PC-9 (cell line): ENCODE measurements around the gene CFAP97D1. TPM values are rescaled to one million over a fixed set of nuclear protein-coding genes. Genes with fewer than 3 reads are reported as not detected.

ENCODE experiments used
- BruUV-seq: library from RNA; stranded (reverse); fragments of 400-500 nt; replicated peaks from 2 replicates; lab custom pipeline; 2021; lab: Mats Ljungman, UMichigan
- CTCF ChIA-PET: fragments of 300-600 bp; sonication (Branson Sonifier 250); formaldehyde crosslinking; loops from one replicate; lab custom pipeline; 2022; ENCODE audit warnings: antibody characterized with exemption; lab: Charles Lee
- POLR2A ChIA-PET: fragments of 300-600 bp; sonication (Branson Sonifier 250); formaldehyde crosslinking; loops from one replicate; lab custom pipeline; 2022; ENCODE audit warnings: antibody characterized with exemption; ENCODE audit not compliant: unreplicated experiment; lab: Charles Lee
- DNase-seq, 2 experiments: peaks; one replicate each; pipeline versions ENCODE4 v3.0.0 to v3.0.0-alpha.2; 2015 to 2022; ENCODE audit warnings: mixed read lengths in 1 of 2
- H2AFZ ChIP-seq: fragments of 200-600 bp; sonication (generic); 2 replicates; pipeline ENCODE4 v1.8.1; 2017; ENCODE audit warnings: antibody characterized with exemption
- H3F3A ChIP-seq: fragments of 200-600 bp; sonication (generic); 2 replicates; pipeline ENCODE4 v1.8.1; 2017; ENCODE audit warnings: antibody characterized with exemption, mild to moderate bottlenecking, low read depth; ENCODE audit not compliant: insufficient read depth
- H3K27ac ChIP-seq: fragments of 200-600 bp; sonication (generic); 2 replicates; pipeline ENCODE4 v1.6.1; 2016; ENCODE audit warnings: mixed run types
- H3K27me3 ChIP-seq: fragments of 200-600 bp; sonication (generic); 2 replicates; pipeline ENCODE4 v1.6.1; 2016; ENCODE audit warnings: low read depth, mixed run types; ENCODE audit not compliant: insufficient read depth
- H3K36me3 ChIP-seq: fragments of 200-600 bp; sonication (generic); 2 replicates; pipeline ENCODE4 v1.6.1; 2016; ENCODE audit warnings: low read depth, mixed run types
- H3K4me1 ChIP-seq: fragments of 200-600 bp; sonication (generic); replicated peaks from 2 replicates; pipeline ENCODE4 v1.6.1; 2016; ENCODE audit warnings: mixed run types; ENCODE audit not compliant: insufficient read depth
- H3K4me2 ChIP-seq: fragments of 200-600 bp; sonication (generic); 2 replicates; pipeline ENCODE4 v1.6.1; 2017; ENCODE audit warnings: mixed run types
- H3K4me3 ChIP-seq: fragments of 200-600 bp; sonication (generic); 2 replicates; pipeline ENCODE4 v1.6.1; 2016; ENCODE audit warnings: mixed run types
- H3K79me2 ChIP-seq: fragments of 200-600 bp; sonication (generic); 2 replicates; pipeline ENCODE4 v1.6.1; 2017; ENCODE audit warnings: low read depth, mixed run types
- H3K9me2 ChIP-seq: fragments of 200-600 bp; sonication (generic); 2 replicates; pipeline ENCODE4 v1.8.1; 2017; ENCODE audit warnings: mild to moderate bottlenecking; ENCODE audit not compliant: insufficient read depth
- H3K9me3 ChIP-seq: fragments of 200-600 bp; sonication (generic); 2 replicates; pipeline ENCODE4 v1.8.1; 2016; ENCODE audit warnings: low read depth; ENCODE audit not compliant: insufficient read depth
- H4K20me1 ChIP-seq: fragments of 200-600 bp; sonication (generic); 2 replicates; pipeline ENCODE4 v1.8.1; 2017; ENCODE audit not compliant: insufficient read depth
- CTCF ChIP-seq: fragments of 200-600 bp; sonication (generic); conservative IDR thresholded peaks from 2 replicates; pipeline ENCODE4 v1.6.1; 2017; ENCODE audit warnings: mixed run types, antibody characterized with exemption, mild to moderate bottlenecking, moderate library complexity
- EZH2 ChIP-seq: fragments of 200-600 bp; sonication (generic); IDR thresholded peaks from 2 replicates; pipeline ENCODE4 v1.8.0; 2017; ENCODE audit warnings: antibody characterized with exemption, low read depth
- intact Hi-C: fragments of 100-400 bp; cut with micrococcal nuclease; formaldehyde crosslinking; loops from one replicate; pipeline ENCODE4 v1.10.0; 2022; ENCODE audit not compliant: unreplicated experiment
- total RNA-seq: library from RNA; stranded (reverse); gene quantifications from 2 replicates; pipeline ENCODE4 v1.2.3, GENCODE V29; 2021

CFAP97D1 gene
- total RNA-seq, 1 experiment from 2014 or later = not detected

GRCh38 chr17:43823350-43824084 lies 43.3 kb downstream of the CFAP97D1 start:
- no TSS peak for BruUV-seq
- H3K4me2 ChIP-seq = no peak overlapping the region
- no peak for DNase-seq
- H3F3A ChIP-seq = no peaks in the 10 kb centered on the region; the same call in 1 of the 2 replicates
- no peaks in the 10 kb centered on the region for H3K4me1 ChIP-seq
- no peak for TF ChIP-seq CTCF
- no peak for TF ChIP-seq EZH2
- H4K20me1 ChIP-seq = no peaks in the 10 kb centered on the region
- no peak overlapping the region for H3K27ac ChIP-seq
- no peak overlapping the region for H3K4me3 ChIP-seq
- no peaks in the 10 kb centered on the region for H3K27me3 ChIP-seq
- H3K9me3 ChIP-seq = no peaks in the 10 kb centered on the region
- no peaks in the 10 kb centered on the region for H3K36me3 ChIP-seq
- H2AFZ ChIP-seq = no peak overlapping the region
- intact Hi-C loops = no loop called here
- POLR2A ChIA-PET = interaction anchor here (0.6 kb wide), 1 partner anchor 23 kb away, joined by 3 read pairs; no protein-coding TSS in a partner anchor
- no peaks in the 10 kb centered on the region for H3K9me2 ChIP-seq
- CTCF ChIA-PET = no interaction called here
- H3K79me2 ChIP-seq = no peaks in the 10 kb centered on the region

GRCh38 chr17:43825567-43825966 lies 45.3 kb downstream of the CFAP97D1 start:
- H3F3A ChIP-seq = no peaks in the 10 kb centered on the region; the same call in 1 of the 2 replicates
- no peak overlapping the region for H2AFZ ChIP-seq
- ChIA-PET CTCF (interaction anchor here (0.6 kb wide), 1 partner anchor 100 kb away, joined by 3 read pairs; no protein-coding TSS in a partner anchor), POLR2A (no interaction called here)
- H3K79me2 ChIP-seq = no peaks in the 10 kb centered on the region
- no peak overlapping the region for H3K4me2 ChIP-seq
- no peak overlapping the region for H3K4me3 ChIP-seq
- TF ChIP-seq CTCF (no peak), EZH2 (no peak)
- DNase-seq = no peak
- BruUV-seq = no TSS peak
- no peaks in the 10 kb centered on the region for H3K9me3 ChIP-seq
- intact Hi-C loops = no loop called here
- H3K27me3 ChIP-seq = no peaks in the 10 kb centered on the region
- H3K36me3 ChIP-seq = no peaks in the 10 kb centered on the region
- H4K20me1 ChIP-seq = no peaks in the 10 kb centered on the region
- H3K4me1 ChIP-seq = no peaks in the 10 kb centered on the region
- no peak overlapping the region for H3K27ac ChIP-seq
- H3K9me2 ChIP-seq = no peaks in the 10 kb centered on the region

GRCh38 chr17:43826206-43826605 lies 46.0 kb downstream of the CFAP97D1 start:
- H2AFZ ChIP-seq = no peak overlapping the region
- H3K4me2 ChIP-seq = no peak overlapping the region
- intact Hi-C loops = no loop called here
- H3K27ac ChIP-seq = no peak overlapping the region
- no peaks in the 10 kb centered on the region for H3K4me1 ChIP-seq
- H3K4me3 ChIP-seq = no peak overlapping the region
- ChIA-PET CTCF (interaction anchor here (0.5 to 0.6 kb wide), 2 partner anchors 100 to 164 kb away, joined by 3 read pairs; no protein-coding TSS in a partner anchor), POLR2A (no interaction called here)
- H3F3A ChIP-seq = no peaks in the 10 kb centered on the region; the same call in 1 of the 2 replicates
- H3K79me2 ChIP-seq = no peaks in the 10 kb centered on the region
- H4K20me1 ChIP-seq = no peaks in the 10 kb centered on the region
- peaks cover 6% of the 10 kb centered on the region; the same call in 1 of the 2 replicates for H3K36me3 ChIP-seq
- no TSS peak for BruUV-seq
- H3K9me3 ChIP-seq = no peaks in the 10 kb centered on the region
- no peaks in the 10 kb centered on the region for H3K9me2 ChIP-seq
- no peak for TF ChIP-seq CTCF
- TF ChIP-seq EZH2 = no peak
- no peaks in the 10 kb centered on the region for H3K27me3 ChIP-seq
- no peak for DNase-seq
